IPS-11a (cell line): ENCODE results near the gene FAHD1.
"Not testable (repeated sequence)": the region's sequence is repeated elsewhere in the genome, so short reads cannot be mapped to it uniquely, and the experiment has no call there.

Experiments
- H3K4me3 ChIP-seq: one replicate; pipeline ENCODE4 v1.5.1; 2013; ENCODE audit warnings: low read depth, low read length, control low read depth

FAHD1 gene

DNA sequence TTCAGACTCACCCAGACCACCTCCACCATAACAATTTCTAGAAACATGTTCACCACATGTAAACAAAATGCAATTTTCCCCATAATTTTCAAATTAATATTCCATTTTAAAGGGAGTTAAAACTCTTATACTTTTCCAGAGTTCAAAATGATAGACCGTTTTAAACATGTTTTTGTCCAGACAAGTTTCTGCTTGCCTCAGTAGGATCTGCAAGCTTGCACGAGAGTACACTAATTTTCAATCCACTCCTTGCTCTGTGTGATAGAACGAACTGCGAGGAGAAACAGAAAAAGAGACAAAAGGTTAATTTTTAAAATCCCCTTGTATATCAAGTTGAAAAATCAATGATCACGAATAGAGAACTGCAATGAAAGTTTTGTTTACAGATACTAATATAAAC is 7.1 kb downstream of the FAHD1 start:
- no peak overlapping the region for H3K4me3 ChIP-seq

DNA sequence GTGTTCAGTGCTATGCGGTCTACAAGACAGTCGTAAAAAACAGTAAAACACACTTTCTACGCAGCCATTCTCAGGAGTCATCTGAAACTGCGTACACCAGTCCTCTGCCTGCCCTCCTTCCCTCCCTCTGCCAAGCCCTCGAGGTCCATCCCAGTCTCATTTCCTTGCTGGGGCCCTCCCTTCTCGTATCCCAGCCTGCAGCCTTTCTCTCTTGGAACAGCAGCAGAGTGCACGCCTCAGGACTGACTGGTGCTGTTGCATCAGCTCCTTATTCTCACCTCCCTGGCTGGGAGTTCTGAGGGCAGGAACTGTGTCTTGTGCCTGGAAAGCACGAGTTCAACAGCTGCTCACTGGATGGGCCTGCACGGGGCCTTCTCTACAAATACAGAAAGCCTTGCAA is 12.5 kb downstream of the FAHD1 start:
- H3K4me3 ChIP-seq = no peak overlapping the region

DNA sequence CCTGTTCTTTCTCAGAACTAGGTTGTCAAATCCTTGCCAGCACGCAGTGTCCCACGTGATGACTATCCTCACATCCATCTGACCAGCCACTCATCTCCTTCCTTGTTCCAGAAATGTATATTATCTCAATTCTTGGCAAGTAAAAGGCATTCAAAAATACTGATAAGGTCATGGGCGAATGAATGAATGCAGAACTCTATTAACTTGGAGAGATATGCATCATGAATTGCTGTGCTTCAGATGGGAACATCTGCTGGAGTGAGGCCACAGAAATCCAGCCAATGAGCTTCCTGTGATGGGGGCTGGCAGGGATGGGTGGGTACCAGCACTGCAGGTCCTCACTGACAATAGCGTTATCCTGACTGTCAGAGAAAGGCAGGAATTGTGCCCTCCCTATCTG is 19.0 kb downstream of the FAHD1 start:
- H3K4me3 ChIP-seq = no peak overlapping the region

DNA sequence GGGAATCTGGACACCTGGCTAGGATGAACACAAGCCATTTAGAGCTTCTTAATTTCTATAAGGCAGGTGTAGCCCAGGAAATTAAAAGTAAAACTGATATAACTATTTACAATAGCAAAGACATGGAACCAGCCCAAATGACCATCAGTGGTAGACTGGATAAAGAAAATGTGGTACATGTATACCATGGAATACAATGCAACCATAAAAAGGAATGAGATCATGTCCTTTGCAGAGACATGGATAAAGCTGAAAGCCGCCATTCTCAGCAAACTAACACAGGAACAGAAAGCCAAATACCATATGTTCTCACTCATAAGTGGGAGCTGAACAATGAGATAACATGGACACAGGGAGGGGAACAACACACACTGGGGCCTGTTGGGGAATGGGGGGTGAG is 19.4 kb downstream of the FAHD1 start:
- H3K4me3 ChIP-seq = no peak overlapping the region

DNA sequence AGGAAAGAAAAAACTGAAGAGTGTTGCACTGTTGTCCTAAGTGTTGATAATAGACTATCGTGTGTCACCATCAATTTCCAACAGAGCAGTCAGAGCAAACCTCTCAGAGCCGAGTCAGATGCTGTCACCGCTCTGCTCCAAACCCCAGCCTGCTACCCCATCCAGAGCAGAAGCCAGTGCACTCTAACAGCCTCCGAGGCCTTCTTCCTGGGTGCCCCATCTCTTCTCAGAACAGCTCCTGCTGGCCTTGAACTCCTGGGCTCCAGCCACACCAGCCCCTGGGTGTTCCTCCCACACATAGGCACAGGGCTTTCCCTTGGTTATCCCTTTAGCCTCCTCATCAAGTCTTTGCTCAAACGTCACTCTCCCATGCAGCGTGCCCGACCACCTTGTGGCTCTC is 24.0 kb downstream of the FAHD1 start:
- no peak overlapping the region for H3K4me3 ChIP-seq

DNA sequence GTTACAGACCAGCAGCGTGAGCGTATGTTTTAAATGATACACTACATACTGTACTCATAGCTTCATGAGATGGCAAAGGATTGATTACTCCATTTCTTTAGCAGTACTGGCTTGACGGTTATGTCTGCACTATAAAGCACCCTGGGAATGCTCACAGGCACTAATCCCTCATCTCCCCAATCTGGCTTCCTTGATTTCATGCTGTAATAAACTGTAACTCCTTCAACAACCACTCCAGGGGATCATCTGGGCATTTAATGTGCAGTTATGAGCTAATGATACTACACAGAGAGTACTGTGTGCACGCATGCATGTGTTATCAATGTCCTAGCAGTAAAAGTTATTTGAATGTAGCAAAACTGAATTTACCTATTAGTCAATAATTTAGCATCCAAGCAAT is 24.8 kb downstream of the FAHD1 start:
- no peak overlapping the region for H3K4me3 ChIP-seq

DNA sequence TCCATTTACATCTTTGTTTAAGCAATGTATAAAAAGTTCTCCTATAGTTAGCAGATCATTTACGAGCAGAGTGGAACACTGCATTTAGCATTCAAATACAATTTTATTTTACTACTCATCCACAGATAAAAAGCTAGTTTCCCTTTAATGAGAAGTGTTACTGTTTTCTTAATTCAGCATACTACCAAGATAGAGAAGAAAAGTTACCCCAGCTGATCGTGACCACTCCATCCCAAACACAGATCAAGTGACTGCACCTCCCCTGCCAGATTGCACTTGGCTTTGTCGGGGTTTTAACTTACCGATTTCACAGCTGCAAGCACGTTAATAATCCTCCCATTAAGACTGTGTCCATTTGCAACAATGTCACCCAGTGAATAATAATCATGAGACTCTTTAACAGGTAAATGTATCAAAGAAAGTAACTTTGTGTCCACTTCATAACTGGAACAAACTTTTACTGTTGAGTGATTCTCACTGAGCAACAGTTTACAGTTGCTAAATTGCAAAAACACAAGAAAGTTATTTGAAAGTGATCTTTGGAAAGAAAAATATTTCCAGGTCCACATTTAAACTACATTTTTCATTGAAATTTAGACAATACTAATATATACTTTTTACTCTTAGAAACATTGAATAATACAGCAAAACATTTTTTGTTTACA is 30.6 kb downstream of the FAHD1 start:
- no peak overlapping the region for H3K4me3 ChIP-seq

DNA sequence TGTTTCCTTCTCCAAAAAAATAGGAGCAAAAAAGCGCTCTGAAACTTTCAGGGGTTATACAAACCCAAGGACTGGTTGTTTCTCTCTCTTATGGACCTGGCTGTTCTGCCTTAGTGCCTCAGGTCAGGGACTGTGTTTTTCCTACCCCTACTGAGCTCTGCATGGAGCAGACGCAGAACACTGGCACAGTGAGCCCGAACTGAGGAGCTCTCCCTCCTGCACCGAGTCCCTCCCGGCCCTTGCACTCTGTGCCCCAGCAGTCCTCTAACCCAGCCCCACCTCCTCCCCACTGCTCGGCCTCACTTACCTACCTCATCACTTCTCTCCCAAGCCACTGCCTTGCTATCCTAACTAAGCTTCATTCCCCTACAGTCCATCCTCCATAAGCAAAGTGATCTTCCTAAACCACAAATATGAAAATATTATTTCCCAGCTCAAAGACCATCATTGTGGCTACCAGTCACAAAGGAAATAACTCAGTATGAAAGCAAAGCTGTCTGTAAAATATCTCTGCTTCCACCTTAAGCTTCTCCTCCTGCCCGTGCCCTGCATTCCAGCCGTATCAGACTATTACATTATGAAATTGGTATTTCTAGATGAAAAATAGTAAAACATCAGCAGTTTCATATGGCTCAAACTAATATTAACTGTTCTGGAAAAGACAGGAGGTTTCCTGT is 31.3 kb downstream of the FAHD1 start:
- H3K4me3 ChIP-seq = no peak overlapping the region

DNA sequence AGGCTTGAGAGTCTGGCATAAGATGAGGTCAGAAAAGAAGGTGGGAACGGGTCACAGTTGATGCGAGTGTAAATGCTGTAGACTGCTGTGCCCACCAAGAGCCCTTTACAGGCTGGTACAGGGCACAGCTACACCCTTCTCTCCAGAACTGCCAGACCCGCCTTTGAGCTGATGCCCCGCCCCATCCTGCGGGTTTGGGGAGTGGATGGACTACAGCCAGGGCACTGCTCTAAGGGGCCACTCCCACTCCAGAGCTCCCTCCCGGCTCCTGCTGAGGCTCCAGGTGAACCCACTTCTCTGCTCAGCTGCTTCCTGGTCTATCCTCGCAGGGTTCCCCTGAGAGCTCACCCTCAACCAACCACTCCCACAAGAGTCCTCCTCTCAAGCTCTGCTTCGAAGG is 32.6 kb downstream of the FAHD1 start:
- no peak overlapping the region for H3K4me3 ChIP-seq

DNA sequence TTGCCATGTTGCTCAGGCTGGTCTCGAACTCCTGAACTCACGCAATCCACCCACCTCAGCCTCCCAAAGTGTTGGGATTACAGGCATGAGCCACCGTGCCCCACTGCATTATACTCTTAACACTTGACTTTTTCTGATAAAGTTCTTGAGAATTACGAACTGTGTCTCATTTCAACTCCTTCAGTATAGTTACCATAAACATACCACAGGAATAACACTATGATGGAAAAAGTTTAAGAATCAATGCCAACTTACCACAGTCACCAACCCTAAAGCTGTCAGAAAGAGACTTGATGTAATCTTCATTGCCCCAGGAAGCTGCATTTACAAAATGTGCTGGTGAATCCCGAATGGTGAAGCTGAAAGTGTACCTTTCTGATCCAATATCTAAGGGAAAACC is 34.7 kb downstream of the FAHD1 start:
- no peak overlapping the region for H3K4me3 ChIP-seq

DNA sequence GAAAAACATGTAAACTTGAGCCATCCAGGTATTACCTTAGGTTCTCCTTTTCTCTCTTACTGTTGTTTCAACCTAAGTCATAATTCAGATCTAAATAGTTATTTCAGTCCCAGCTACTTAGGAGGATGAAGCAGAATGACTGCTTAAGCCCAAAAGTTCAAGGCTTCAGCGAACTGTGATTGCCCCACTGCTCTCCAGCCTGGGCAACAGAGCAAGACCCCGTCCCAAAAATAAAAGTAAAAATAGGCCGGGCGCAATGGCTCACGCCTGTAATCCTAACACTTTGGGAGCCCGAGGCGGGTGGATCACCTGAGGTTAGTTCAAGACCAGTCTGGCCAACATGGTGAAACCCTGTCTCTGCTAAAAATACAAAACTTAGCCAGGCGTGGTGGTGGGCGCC is 35.4 kb downstream of the FAHD1 start:
- no peak overlapping the region for H3K4me3 ChIP-seq

DNA sequence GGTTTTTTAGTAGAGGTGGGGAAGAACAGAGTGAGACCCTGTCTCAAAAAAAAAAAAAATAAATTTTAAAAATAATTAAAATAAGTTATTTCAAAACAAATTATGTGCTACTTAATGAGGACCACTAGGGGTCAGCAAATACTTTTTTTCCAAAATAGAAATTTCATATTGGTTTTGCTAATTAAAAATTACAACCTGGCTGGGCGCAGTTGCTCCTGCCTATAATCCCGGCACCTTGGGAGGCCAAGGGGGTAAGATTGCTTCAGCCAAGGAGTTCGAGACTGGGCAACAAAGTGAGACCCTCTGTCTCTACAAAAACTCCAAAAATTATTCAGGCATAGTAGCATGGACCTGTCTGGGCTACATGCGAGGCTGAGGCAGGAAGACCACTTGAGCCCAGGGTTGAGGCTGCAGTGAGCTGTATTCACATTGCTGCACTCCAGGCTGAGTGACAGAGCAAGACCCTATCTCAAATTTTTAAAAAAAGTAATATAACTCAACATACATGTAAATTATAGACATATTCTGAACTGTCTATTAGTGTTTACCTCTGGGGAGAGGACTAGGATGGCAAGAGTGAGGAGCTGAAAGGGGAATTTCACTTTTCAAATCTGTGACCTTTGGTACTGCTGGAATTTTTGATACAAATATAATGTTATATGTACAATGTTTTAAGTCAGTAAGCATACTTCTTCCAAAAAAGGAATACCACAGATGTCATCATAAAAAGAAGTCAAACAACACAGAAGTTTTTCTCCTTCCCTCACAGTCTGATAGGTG is 36.9 kb downstream of the FAHD1 start:
- H3K4me3 ChIP-seq = no peak overlapping the region

DNA sequence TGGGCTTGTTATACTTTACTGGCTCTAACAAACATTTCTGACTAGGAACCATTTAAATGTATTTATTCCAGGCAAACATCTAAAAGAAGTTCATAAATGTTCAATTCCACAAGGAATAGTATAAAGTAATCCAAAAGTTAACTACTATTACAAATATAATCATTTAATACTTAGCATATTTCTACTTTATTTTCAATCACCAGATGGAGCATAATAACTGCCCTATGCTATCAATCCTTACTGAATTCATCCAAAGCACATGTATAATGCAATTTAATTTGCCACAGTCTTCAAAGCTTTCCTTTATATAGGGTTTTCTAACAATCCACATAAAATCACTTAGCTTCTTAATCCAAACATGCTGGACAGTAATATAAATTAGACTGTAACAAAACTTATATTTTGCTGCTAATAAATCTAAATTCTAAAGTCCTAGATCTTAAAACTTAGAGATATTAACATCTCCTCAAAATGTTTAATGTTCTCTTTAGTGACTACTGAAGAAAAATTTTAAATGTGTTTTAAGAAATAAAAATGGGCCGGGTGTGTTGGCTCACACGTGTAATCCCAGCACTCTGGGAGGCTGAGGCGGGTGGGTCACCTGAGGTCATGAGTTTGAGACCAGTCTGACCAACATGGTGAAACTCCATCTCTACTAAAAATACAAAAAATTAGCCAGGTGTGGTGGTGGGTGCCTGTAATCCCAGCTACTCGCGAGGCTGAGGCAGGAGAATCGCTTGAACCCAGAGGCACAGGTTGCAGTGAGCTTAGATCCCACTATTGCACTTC is 39.1 kb downstream of the FAHD1 start:
- no peak overlapping the region for H3K4me3 ChIP-seq

DNA sequence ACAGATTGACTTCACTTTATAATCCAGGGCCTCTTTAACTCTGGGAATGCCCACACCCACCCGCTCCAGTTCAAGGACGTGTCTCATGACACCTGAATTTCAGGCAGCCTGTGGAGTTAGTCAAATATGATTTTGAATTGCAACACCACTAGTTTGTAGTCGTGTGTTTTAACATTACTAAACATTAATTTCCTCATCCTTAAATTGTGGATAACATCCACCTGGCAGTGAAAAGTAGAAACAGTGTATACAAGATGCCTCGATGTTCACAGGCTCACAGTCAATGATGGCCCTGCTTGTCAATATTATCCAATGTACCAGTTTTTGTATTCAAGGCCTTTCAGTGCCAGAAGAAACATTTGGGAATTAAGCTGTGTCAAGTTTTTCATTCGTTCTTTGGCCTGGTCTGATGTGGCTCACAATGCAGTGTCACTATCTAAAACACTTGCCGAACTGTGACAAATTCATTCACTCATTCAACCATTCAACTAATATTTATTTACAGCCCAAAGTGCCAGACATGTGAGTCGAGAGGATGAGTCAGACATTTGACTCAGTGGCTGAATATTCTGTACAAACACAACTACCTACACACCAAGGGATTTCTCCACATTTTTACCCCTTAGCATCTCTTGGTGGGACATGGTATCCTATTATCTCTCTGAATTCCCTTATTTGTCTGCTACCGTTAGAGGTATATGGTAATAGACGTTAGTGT is 43.5 kb downstream of the FAHD1 start:
- H3K4me3 ChIP-seq = no peak overlapping the region

DNA sequence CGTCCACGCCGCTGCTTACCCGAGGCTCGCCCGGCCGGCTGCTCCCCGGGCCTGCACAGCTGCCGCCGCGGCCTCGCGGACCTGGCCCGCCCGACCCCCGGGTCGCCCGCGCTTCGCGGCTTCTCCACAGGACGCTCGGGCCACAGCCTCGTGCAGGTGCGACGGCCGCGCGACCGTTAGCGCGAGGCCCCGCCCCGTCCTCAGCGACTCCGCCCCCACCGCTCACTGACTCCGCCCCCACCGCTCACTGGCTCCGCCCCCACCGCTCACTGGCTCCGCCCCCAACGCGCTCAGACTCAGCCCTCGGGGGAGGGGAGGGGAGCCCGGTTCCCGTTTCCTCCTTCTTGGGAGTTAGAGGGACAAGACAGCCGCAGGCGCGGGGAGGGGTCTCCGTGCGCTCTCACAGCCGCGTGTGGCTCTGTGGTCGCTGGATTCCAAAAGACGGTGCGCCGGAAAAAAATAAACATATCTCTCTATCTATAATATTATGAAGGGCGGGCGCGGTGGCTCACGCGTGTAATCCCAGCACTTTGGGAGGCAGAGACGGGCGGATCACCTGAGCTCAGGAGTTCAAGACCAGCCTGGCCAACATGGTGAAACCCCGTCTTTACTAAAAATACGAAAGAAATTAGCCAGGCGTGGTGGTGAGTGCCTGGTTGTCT is 45.1 kb downstream of the FAHD1 start, which contains the start of gene MEIOB:
Gene MEIOB, minus strand, starts transcription at position 191 of the 662 bp plus-strand sequence. CDS start 3,989 bp downstream, outside the sequence.
- H3K4me3 ChIP-seq = peak within 1 kb of the TSS; percentile 41

DNA sequence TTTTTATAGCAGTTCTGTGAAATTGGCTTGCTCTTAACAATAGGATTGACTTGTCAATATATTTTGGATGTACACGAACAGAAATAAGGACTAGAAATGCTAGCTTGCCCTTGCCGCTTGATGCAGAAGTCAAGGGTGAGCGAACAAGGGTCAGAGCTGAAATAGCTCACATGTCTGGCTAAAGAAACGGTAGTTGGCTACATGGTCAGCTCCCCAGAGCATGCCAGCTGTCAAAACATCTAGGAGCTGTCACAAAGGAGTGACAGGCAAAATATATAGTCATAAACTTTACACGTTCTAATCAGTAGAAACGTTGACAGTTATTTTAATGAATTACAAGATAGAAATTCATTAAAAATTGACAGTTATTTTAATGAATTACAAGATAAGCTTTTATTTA is 47.8 kb downstream of the FAHD1 start:
- no peak overlapping the region for H3K4me3 ChIP-seq

DNA sequence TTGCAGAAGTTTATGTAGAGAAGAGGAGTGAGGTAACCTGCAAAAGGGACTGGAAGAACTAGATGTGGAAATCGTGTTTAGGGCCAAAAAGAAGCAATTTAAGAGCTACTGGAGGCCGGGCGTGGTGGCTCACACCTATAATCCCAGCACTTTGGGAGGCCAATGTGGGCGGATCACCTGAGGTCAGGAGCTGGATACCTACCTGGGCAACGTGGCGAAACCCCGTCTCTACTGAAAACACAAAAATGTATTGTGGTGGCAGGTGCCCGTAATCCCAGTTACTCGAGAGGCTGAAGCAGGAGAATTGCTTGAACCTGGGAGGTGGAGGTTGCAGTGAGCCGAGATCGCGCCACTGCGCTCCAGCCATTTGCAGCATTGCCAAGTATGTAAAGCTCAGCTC is 49.1 kb downstream of the FAHD1 start:
- H3K4me3 ChIP-seq = not testable (repeated sequence)

DNA sequence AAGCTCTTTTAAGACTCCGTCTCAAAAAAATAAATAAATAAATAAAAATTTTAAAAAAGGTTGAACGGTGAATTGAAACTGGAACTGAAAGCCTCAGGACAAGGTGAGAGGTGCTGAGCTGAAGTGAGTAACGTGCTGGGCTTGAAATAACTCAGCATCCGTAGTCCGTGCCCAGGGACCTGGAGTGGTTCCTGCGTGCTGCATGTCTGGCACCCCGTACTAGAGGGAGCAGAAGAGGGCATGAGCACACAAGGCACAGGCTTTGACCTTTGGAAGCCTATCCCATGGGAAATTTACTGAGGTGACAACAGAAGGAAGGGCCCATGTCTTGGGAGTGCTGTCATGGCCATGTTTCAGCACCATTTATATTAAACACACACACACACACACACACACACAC is 49.5 kb downstream of the FAHD1 start:
- no peak overlapping the region for H3K4me3 ChIP-seq

DNA sequence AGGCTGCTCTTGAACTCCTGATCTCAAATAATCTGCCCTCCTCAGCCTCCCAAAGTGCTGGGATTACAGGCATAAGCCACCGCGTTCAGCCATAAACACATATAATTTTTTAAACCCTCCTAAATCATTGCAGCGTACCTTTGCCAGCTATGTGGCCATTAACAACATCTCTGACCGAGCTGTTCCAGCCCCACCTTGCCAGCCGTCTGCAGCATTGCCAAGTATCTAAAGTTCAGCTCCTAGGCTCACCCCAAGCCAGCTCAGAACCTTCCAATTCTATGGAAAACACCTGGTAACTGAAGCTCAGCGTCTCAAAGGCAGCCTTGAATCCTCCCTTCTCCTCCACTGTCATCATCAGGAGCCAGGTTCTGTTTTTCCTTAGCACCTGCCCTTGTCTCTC is 50.1 kb downstream of the FAHD1 start:
- no peak overlapping the region for H3K4me3 ChIP-seq

DNA sequence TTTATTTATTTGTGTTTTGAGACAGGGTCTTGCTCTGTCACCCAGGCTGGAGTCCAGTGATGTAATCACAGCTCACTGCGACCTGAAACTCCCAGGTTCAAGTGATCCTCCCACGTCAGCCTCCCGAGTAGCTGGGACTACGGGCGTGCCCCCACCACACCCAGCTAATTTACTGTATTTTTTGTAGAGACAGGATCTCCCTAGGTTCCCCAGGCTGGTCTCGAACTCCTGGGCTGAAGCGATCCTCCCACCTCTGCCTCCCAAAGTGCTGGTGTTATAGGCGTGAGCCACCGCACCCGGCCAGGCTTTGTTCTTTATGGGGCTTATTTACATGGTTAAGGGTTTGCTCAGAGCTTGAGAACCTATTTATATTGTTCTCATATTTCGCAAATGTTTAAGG is 50.8 kb downstream of the FAHD1 start:
- H3K4me3 ChIP-seq = no peak overlapping the region
